Mesenchymal stem cell (in vitro differentiated cells and primary cell): Measurements from ENCODE around the gene FASTKD2. TPM values are rescaled to one million over a fixed set of nuclear protein-coding genes. Genes with fewer than 3 reads are reported as not detected.
A peak's percentile ranks its signal among the peaks of the same experiment; 100 is the strongest.

Source experiments
- DNase-seq: peaks from one replicate; pipeline ENCODE4 v3.0.0-alpha.2; 2013
- H2AFZ ChIP-seq: one replicate; pipeline ENCODE4 v1.6.1; 2013; ENCODE audit warnings: low read depth, mild to moderate bottlenecking, control low read depth, inconsistent platforms, low read length, moderate library complexity
- H2AK5ac ChIP-seq: 2 replicates; pipeline ENCODE4 v1.6.1; 2013; ENCODE audit warnings: low read length, moderate library complexity, mild to moderate bottlenecking, inconsistent platforms; ENCODE audit not compliant: severe bottlenecking
- H2BK120ac ChIP-seq: one replicate; pipeline ENCODE4 v1.6.1; 2013; ENCODE audit warnings: low read depth, mild to moderate bottlenecking, inconsistent platforms, low read length, moderate library complexity
- H2BK12ac ChIP-seq, 2 experiments: one replicate each; pipeline ENCODE4 v1.6.1; 2013; ENCODE audit warnings: inconsistent platforms in 2 of 2, low read length in 2 of 2, mild to moderate bottlenecking in 2 of 2, moderate library complexity in 2 of 2, control low read depth in 1 of 2
- H2BK15ac ChIP-seq: one replicate; pipeline ENCODE4 v1.6.1; 2013; ENCODE audit warnings: mild to moderate bottlenecking, low read depth, inconsistent platforms; ENCODE audit not compliant: poor library complexity, severe bottlenecking
- H2BK5ac ChIP-seq: 2 replicates; pipeline ENCODE4 v1.6.1; 2013; ENCODE audit warnings: low read depth, mild to moderate bottlenecking, low read length, control low read depth, inconsistent platforms; ENCODE audit not compliant: poor library complexity, severe bottlenecking
- H3K14ac ChIP-seq, 2 experiments: one replicate each; pipeline ENCODE4 v1.6.1; 2013; ENCODE audit warnings: inconsistent platforms in 2 of 2, low read length in 2 of 2, control low read depth in 1 of 2, mild to moderate bottlenecking in 1 of 2, moderate library complexity in 1 of 2
- H3K18ac ChIP-seq, 2 experiments: one replicate each; pipeline ENCODE4 v1.6.1; 2013; ENCODE audit warnings: inconsistent platforms in 2 of 2, low read length in 2 of 2, control low read depth in 1 of 2, low read depth in 1 of 2, mild to moderate bottlenecking in 1 of 2
- H3K23ac ChIP-seq, 2 experiments: one replicate each; pipeline ENCODE4 v1.6.1; 2013; ENCODE audit warnings: inconsistent platforms in 2 of 2, low read length in 2 of 2, mild to moderate bottlenecking in 2 of 2, moderate library complexity in 2 of 2, control low read depth in 1 of 2
- H3K27ac ChIP-seq: 2 replicates; pipeline ENCODE4 v1.5.1; 2013; ENCODE audit warnings: mild to moderate bottlenecking, moderate library complexity, low read length, control low read depth, inconsistent platforms; ENCODE audit not compliant: poor library complexity, severe bottlenecking
- H3K27me3 ChIP-seq, 2 experiments: 2 replicates each; pipeline versions ENCODE4 v1.6.1 to v1.7.0; 2013; ENCODE audit warnings: low read length in 2 of 2, mild to moderate bottlenecking in 2 of 2, moderate library complexity in 2 of 2, control low read depth in 1 of 2, inconsistent platforms in 1 of 2; ENCODE audit not compliant: control insufficient read depth in 1 of 2, insufficient read depth in 1 of 2
- H3K36me3 ChIP-seq, 2 experiments: 2 replicates each; pipeline versions ENCODE4 v1.6.1 to v1.7.0; 2013; ENCODE audit warnings: low read length in 2 of 2, control low read depth in 1 of 2, inconsistent platforms in 1 of 2, low read depth in 1 of 2, mild to moderate bottlenecking in 1 of 2; ENCODE audit not compliant: insufficient read depth in 2 of 2, control insufficient read depth in 1 of 2
- H3K4ac ChIP-seq, 2 experiments: one replicate each; pipeline ENCODE4 v1.6.1; 2013; ENCODE audit warnings: inconsistent platforms in 2 of 2, low read length in 2 of 2, mild to moderate bottlenecking in 2 of 2, moderate library complexity in 2 of 2, control low read depth in 1 of 2, low read depth in 1 of 2
- H3K4me1 ChIP-seq: 2 replicates; pipeline ENCODE4 v1.6.1; 2013; ENCODE audit warnings: low read depth, low read length, control low read depth; ENCODE audit not compliant: control insufficient read depth, insufficient read depth
- H3K4me2 ChIP-seq: 2 replicates; pipeline ENCODE4 v1.6.1; 2013; ENCODE audit warnings: low read length, mild to moderate bottlenecking, inconsistent platforms; ENCODE audit not compliant: poor library complexity, severe bottlenecking
- H3K4me3 ChIP-seq, 2 experiments: 2 replicates each; pipeline versions ENCODE4 v1.5.1 to v1.7.0; 2013; ENCODE audit warnings: low read length in 2 of 2, mild to moderate bottlenecking in 2 of 2, control low read depth in 1 of 2, low read depth in 1 of 2; ENCODE audit not compliant: insufficient read depth in 1 of 2
- H3K79me1 ChIP-seq: replicated peaks from 2 replicates; pipeline ENCODE4 v1.6.1; 2013; ENCODE audit warnings: mild to moderate bottlenecking, control low read depth, low read length, inconsistent platforms; ENCODE audit not compliant: poor library complexity, severe bottlenecking
- H3K9ac ChIP-seq: 2 replicates; pipeline ENCODE4 v1.7.0; 2013; ENCODE audit warnings: mild to moderate bottlenecking, low read length, moderate library complexity
- H3K9me3 ChIP-seq: 2 replicates; pipeline ENCODE4 v1.7.0; 2013; ENCODE audit warnings: mild to moderate bottlenecking, low read length; ENCODE audit not compliant: control insufficient read depth
- H4K8ac ChIP-seq: one replicate; pipeline ENCODE4 v1.6.1; 2013; ENCODE audit warnings: inconsistent platforms, mild to moderate bottlenecking, low read length, moderate library complexity
- H4K91ac ChIP-seq: one replicate; pipeline ENCODE4 v1.6.1; 2013; ENCODE audit warnings: mild to moderate bottlenecking, low read length, inconsistent platforms
- WGBS: methylation state at CpG from one replicate; pipeline ENCODE4 v1.1.7; 2013; ENCODE audit warnings: mixed read lengths; 5-methylcytosine and 5-hydroxymethylcytosine counted together
- polyA plus RNA-seq, 2 experiments: library from polyadenylated mRNA; stranded (reverse); fragments of 200-250 nt; gene quantifications; one replicate each; pipeline ENCODE4 v1.2.3, GENCODE V29; 2013

Gene FASTKD2
- 11.9 TPM for polyA plus RNA-seq (2013, experiment 1 of 2)
- polyA plus RNA-seq (2013, experiment 2 of 2) = 12.3 TPM

GRCh38 chr2:206765242-206766056, at the start of gene FASTKD2, which contains the start of gene MDH1B:
FASTKD2 (plus strand) TSS chr2:206765606; CDS start chr2:206766694, 1,088 bp downstream.
MDH1B (minus strand) TSS chr2:206765328; CDS start chr2:206765271, 57 bp downstream.
- H3K36me3 ChIP-seq = peaks cover 0 to 36% of the 10 kb centered on the region in 2 experiments
- H3K4me2 ChIP-seq = peak within 1 kb of the TSS; percentile 71
- no peak within 1 kb of the TSS for H2AK5ac ChIP-seq
- peaks cover 9 to 10% of the 10 kb centered on the region in 2 experiments for H3K27me3 ChIP-seq
- peak within 1 kb of the TSS in 1 of 2 experiments; percentile 81 for H3K14ac ChIP-seq
- H2BK15ac ChIP-seq = peak within 1 kb of the TSS; percentile 95
- H3K23ac ChIP-seq = peak within 1 kb of the TSS in 1 of 2 experiments; percentile 91
- no peak within 1 kb of the TSS for H2BK120ac ChIP-seq
- H3K9ac ChIP-seq = peak within 1 kb of the TSS; percentile 100
- H3K4ac ChIP-seq = peak within 1 kb of the TSS; percentile 35 to 93
- peak; percentile 98 for DNase-seq
- peak within 1 kb of the TSS; percentile 81 for H4K91ac ChIP-seq
- H3K18ac ChIP-seq = peak within 1 kb of the TSS; percentile 75 to 83
- peak within 1 kb of the TSS; percentile 89 for H3K27ac ChIP-seq
- peaks cover 15% of the 10 kb centered on the region for H3K79me1 ChIP-seq
- H3K4me1 ChIP-seq = peaks cover 3% of the 10 kb centered on the region
- peak within 1 kb of the TSS; percentile 92 for H4K8ac ChIP-seq
- H3K9me3 ChIP-seq = no peaks in the 10 kb centered on the region
- no peak within 1 kb of the TSS for H2BK12ac ChIP-seq
- H2AFZ ChIP-seq = peak within 1 kb of the TSS; percentile 84
- peak within 1 kb of the TSS; percentile 19 for H2BK5ac ChIP-seq
- peak within 1 kb of the TSS; percentile 74 to 98 for H3K4me3 ChIP-seq
- WGBS = under 1% methylated on average over 46 of the region's 46 CpGs

- no peak overlapping the region for H2AFZ ChIP-seq
- no peak overlapping the region for H4K91ac ChIP-seq
- no peak overlapping the region for H3K4ac ChIP-seq
- no peak overlapping the region for H2BK5ac ChIP-seq
- H2BK15ac ChIP-seq = no peak overlapping the region
- H3K79me1 ChIP-seq = no peaks in the 10 kb centered on the region
- H3K14ac ChIP-seq = no peak overlapping the region
- H3K9me3 ChIP-seq = no peaks in the 10 kb centered on the region
- H2BK120ac ChIP-seq = no peak overlapping the region
- no peaks in the 10 kb centered on the region for H3K4me1 ChIP-seq
- no peak overlapping the region for H4K8ac ChIP-seq
- H3K18ac ChIP-seq = no peak overlapping the region
- no peak overlapping the region for H2BK12ac ChIP-seq
- no peaks in the 10 kb centered on the region for H3K36me3 ChIP-seq
- H3K4me3 ChIP-seq = no peak overlapping the region
- H2AK5ac ChIP-seq = no peak overlapping the region
- no peak overlapping the region for H3K23ac ChIP-seq
- H3K27me3 ChIP-seq = peaks cover 3 to 7% of the 10 kb centered on the region in 2 experiments
- H3K27ac ChIP-seq = no peak overlapping the region
- no peak overlapping the region for H3K4me2 ChIP-seq
- 90% methylated on average over 3 of the region's 3 CpGs for WGBS
- DNase-seq = no peak
- no peak overlapping the region for H3K9ac ChIP-seq
Observed at GRCh38 chr2:206716623-206717022, 48.8 kb upstream of the FASTKD2 start.

GRCh38 chr2:206718296-206718695, 47.1 kb upstream of the FASTKD2 start, which contains the start of gene DYTN:
DYTN (minus strand) TSS chr2:206718396; CDS start chr2:206718279, 117 bp downstream.
- DNase-seq = no peak
- Histone ChIP-seq H2BK15ac (no peak within 1 kb of the TSS), H3K9me3 (no peaks in the 10 kb centered on the region), H3K79me1 (no peaks in the 10 kb centered on the region), H3K27ac (no peak within 1 kb of the TSS), H3K36me3 (no peaks in the 10 kb centered on the region), H4K8ac (no peak within 1 kb of the TSS), H3K18ac (no peak within 1 kb of the TSS), H3K27me3 (peaks cover 3 to 7% of the 10 kb centered on the region in 2 experiments), H3K14ac (no peak within 1 kb of the TSS), H4K91ac (no peak within 1 kb of the TSS), H3K4me2 (no peak within 1 kb of the TSS), H2BK120ac (no peak within 1 kb of the TSS), H3K4me1 (no peaks in the 10 kb centered on the region), H2AFZ (no peak within 1 kb of the TSS), H3K23ac (no peak within 1 kb of the TSS), H2AK5ac (no peak within 1 kb of the TSS), H2BK5ac (no peak within 1 kb of the TSS), H3K4ac (no peak within 1 kb of the TSS), H3K9ac (no peak within 1 kb of the TSS), H3K4me3 (no peak within 1 kb of the TSS), H2BK12ac (no peak within 1 kb of the TSS)
- no CpG with 5 or more reads among the region's 1 CpG for WGBS

GRCh38 chr2:206721256-206721920, 44.0 kb upstream of the FASTKD2 start:
- no peak overlapping the region for H3K4ac ChIP-seq
- H2BK12ac ChIP-seq = no peak overlapping the region
- WGBS = 80% methylated on average over 3 of the region's 4 CpGs
- H3K36me3 ChIP-seq = no peaks in the 10 kb centered on the region
- H3K79me1 ChIP-seq = no peaks in the 10 kb centered on the region
- H2AFZ ChIP-seq = no peak overlapping the region
- DNase-seq = no peak
- no peak overlapping the region for H4K8ac ChIP-seq
- no peak overlapping the region for H3K14ac ChIP-seq
- H2AK5ac ChIP-seq = no peak overlapping the region
- H3K9ac ChIP-seq = no peak overlapping the region
- no peaks in the 10 kb centered on the region for H3K4me1 ChIP-seq
- no peak overlapping the region for H2BK120ac ChIP-seq
- H3K27ac ChIP-seq = no peak overlapping the region
- no peak overlapping the region for H2BK5ac ChIP-seq
- no peak overlapping the region for H3K4me3 ChIP-seq
- H3K27me3 ChIP-seq = peaks cover 0 to 7% of the 10 kb centered on the region in 2 experiments
- H3K23ac ChIP-seq = no peak overlapping the region
- H3K4me2 ChIP-seq = no peak overlapping the region
- H2BK15ac ChIP-seq = no peak overlapping the region
- H4K91ac ChIP-seq = no peak overlapping the region
- no peaks in the 10 kb centered on the region for H3K9me3 ChIP-seq
- H3K18ac ChIP-seq = no peak overlapping the region
